Neural progenitor cell (in vitro differentiated cells): Measurements from ENCODE around the gene KARS1.

Experiments used
- EZH2 ChIP-seq: fragments of 200-600 bp; sonication (generic); IDR thresholded peaks from 2 replicates; pipeline ENCODE4 v1.6.1; 2017; ENCODE audit warnings: antibody characterized with exemption, mild to moderate bottlenecking, moderate library complexity
- EZH2phosphoT487 ChIP-seq: fragments of 200-600 bp; sonication (generic); IDR thresholded peaks from 2 replicates; pipeline ENCODE4 v1.6.1; 2017; ENCODE audit warnings: antibody characterized with exemption
- TF ChIP-seq, protein P1 (sequence below): fragments of 200-600 bp; sonication (generic); IDR thresholded peaks from 2 replicates; pipeline ENCODE4 v1.5.1; 2017; ENCODE audit warnings: antibody characterized with exemption, mild to moderate bottlenecking

DNA sequence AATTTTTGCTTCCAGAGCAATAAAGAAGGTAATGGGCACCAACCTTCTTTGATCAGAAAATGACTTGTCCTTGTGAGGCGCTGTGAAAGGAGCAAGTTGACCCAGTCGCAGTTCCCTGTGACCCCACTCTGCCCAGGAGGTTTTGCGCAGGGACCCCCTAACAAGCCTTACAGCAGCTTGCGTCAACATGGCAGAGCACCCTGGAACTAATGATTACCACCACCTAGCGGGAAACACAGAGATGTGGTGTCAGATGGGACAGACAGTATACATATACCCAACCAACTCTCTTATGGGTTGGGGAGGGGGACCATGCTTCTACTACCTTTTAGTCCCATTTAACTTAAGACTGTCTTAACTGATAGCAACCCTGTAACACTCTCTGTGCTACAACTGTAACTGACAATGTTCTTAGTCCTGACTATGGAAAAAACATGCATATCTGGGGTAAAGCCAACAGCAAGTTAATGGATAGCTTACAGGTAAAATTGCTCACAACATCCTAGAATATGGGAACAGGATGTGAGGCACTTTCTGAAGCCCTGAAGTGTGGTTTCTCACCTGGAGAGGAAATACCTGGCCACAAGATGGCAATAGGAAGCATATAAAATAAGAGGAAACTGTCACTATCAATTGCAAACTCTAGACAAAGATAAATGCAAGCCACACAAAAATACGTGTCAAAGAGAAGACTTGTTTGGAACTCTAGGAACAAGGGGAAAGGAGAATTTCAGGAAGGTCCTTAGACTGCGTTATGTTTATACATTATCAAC is 3.0 kb downstream of the KARS1 start:
- TF ChIP-seq, protein P1, sequence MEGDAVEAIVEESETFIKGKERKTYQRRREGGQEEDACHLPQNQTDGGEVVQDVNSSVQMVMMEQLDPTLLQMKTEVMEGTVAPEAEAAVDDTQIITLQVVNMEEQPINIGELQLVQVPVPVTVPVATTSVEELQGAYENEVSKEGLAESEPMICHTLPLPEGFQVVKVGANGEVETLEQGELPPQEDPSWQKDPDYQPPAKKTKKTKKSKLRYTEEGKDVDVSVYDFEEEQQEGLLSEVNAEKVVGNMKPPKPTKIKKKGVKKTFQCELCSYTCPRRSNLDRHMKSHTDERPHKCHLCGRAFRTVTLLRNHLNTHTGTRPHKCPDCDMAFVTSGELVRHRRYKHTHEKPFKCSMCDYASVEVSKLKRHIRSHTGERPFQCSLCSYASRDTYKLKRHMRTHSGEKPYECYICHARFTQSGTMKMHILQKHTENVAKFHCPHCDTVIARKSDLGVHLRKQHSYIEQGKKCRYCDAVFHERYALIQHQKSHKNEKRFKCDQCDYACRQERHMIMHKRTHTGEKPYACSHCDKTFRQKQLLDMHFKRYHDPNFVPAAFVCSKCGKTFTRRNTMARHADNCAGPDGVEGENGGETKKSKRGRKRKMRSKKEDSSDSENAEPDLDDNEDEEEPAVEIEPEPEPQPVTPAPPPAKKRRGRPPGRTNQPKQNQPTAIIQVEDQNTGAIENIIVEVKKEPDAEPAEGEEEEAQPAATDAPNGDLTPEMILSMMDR: no peak
- TF ChIP-seq EZH2phosphoT487 (no peak), EZH2 (no peak)
